GM19324 (cell line): ENCODE data around the gene PRKG2.
"Not testable (repeated sequence)": the region's sequence is repeated elsewhere in the genome, so short reads cannot be mapped to it uniquely, and the experiment has no call there.

Experiments
- ATAC-seq: cut with Tn5 transposase; IDR thresholded peaks from one replicate; pipeline ENCODE4 v1.9.1; 2021; ENCODE audit warnings: mild to moderate bottlenecking, moderate library complexity; ENCODE audit not compliant: unreplicated experiment, low FRiP score

Gene PRKG2, protein sequence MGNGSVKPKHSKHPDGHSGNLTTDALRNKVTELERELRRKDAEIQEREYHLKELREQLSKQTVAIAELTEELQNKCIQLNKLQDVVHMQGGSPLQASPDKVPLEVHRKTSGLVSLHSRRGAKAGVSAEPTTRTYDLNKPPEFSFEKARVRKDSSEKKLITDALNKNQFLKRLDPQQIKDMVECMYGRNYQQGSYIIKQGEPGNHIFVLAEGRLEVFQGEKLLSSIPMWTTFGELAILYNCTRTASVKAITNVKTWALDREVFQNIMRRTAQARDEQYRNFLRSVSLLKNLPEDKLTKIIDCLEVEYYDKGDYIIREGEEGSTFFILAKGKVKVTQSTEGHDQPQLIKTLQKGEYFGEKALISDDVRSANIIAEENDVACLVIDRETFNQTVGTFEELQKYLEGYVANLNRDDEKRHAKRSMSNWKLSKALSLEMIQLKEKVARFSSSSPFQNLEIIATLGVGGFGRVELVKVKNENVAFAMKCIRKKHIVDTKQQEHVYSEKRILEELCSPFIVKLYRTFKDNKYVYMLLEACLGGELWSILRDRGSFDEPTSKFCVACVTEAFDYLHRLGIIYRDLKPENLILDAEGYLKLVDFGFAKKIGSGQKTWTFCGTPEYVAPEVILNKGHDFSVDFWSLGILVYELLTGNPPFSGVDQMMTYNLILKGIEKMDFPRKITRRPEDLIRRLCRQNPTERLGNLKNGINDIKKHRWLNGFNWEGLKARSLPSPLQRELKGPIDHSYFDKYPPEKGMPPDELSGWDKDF

GRCh38 chr4:81214881-81215868 is at the start of gene PRKG2:
PRKG2 (minus strand) TSS chr4:81215222; CDS start chr4:81205047, 10,175 bp downstream.
- no peak for ATAC-seq

DNA sequence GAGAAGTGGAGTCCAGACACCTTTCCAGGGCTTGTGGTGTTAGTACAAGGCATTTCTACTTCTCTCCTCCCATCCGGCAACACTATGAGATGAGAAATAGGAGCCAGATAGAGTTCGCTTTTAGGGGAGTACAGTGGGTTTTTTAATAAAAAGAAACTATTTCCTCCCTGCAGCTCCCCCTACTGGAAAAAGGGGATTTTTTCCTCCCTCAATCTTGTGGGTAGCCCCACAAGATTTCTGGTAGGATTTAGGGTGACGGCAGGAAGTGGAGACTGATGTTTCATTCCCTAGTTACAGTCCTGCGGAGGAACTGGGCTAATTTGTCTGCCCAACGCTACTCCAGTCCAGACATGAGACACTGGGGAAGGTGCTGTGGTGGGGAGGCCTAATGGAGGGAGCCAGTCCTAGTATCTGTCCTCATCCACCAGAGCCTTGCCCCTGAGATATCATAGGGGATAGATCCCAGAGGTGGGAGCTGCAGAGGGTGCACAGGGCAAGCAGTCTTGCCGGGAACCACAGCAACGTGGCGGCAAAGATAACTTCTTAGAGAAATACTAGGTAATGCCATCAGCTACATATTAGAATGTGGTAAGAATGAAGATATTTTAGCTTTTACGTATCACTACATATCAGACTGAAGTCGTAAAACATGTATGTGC is 45.5 kb upstream of the PRKG2 start:
- ATAC-seq, result no peak

DNA sequence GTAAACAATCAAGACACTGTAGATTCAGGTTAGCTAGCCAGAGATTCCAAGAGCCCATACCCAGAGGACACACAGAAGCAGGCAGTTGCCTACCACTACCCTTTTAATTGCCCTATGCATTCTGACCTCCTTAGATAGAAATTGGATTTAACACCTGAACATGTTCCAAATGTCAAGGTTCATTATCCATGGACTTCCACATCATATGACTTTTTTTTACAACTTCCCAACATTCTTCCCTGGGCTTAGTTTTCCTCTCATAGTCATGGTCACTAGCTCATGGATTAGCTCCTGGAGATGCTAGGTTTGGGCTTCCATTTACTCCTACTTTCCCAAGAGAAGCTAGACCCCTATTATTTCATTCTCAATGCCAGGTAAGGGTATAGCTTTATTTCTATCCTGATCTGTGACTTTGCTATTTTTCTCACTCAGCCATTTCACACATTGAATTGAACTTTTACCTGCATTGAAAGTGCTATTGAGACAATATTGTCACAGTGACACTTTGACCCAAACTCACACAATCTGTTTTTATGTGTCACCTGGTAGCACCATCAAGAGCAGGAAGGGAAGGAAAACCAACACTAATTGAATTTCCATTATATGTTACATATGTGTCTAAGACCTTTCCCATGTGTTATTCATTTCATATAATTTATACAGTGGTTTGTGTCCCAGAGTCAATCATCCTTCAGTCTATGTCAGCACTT is 44.0 kb upstream of the PRKG2 start:
- ATAC-seq, result no peak

DNA sequence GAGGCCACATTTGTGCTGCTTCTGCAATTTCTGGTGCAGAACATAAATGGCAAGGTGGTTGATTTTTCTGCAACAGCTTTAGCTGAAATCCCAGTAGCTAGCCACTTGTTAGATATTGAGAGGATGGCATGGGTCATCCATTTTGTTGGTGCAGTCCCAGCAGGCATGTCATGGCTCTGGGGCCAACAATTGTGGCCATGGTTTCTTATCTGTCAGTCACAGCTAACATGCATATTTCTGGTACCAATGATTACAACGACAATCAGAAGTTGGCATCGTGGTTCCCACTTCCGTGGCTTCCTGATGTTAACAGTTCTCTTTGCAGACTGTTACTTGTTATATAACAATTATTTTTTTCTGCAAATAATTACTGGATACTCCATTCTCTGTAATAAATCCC is 42.8 kb upstream of the PRKG2 start:
- no peak for ATAC-seq

DNA sequence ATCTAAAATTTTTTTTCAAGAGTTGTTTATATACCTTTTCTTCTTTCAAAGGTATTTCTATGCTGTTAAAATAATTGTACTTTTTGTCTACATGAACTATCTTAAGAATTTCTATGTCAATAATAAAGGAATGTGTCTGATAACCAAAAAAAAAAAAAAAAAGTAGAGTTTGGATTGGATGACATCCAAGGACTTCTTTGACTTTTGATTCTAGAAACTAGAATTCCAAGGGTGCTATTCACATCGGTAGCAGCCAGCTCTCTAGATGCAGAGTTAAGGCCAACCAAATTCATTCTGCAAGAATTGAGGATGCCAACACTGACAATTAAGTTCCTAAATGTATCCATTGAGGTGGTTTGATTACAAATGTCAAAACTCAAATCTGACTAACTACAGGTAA is 42.0 kb upstream of the PRKG2 start:
- ATAC-seq, result no peak

DNA sequence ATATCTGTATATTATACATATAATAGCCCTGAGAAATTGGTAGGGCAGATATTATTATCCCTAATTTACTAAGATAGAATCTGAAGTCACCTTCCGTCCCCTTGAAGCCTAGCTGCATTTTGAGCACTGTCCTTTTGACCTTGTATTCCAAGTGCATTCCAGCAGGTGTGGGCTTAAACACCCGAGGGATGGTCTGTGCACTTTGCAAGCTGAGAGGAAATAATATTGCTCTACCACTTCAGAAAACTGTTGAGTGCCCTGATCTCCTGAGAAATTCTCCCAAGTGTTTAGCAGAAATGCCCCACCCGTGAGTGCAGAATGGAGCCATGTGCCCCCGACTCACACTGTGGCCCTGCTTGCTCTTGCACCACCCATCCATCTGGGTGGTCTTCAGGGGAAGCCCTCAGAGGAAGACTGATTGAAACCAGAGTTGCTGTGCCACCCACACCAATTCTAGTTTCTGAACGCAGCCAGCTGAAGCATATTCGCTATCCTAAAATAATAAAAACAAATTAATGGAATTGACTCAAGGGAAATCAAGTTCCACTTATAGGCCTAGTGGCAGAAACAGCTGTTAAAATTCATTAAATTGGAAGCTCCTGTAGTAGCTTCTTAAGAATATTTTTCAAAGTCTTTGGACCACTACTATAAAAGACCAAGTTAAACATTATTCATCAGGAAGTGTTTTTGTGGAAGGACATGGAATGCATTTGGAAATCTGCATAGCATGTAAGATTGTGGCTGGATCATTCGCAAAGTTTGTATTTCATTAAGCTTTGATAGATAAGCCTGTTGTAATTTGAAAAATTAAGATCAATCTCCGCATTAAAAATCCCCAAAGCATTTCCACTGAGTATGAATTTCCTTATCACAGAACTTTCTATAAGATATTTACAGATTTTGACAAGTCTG is 41.3 kb upstream of the PRKG2 start:
- no peak for ATAC-seq

DNA sequence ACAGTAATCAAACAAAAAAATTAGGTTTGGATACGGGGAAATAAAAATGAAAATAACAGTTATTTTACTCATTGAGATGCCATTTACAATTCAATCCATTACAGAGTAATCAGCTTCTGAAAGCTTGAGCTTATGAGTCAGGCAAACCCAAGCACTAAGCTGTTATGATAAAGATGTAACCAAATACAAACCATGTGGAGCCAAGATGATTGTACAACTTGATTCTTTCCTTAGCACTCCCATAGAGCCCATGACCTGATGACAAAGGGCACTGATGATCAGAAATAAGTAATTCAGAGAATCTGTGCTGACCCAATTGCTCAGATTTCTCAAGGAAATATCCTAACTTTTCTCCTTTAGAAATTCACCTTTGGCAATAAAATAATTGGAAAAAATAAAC is 40.5 kb upstream of the PRKG2 start:
- ATAC-seq, result no peak

DNA sequence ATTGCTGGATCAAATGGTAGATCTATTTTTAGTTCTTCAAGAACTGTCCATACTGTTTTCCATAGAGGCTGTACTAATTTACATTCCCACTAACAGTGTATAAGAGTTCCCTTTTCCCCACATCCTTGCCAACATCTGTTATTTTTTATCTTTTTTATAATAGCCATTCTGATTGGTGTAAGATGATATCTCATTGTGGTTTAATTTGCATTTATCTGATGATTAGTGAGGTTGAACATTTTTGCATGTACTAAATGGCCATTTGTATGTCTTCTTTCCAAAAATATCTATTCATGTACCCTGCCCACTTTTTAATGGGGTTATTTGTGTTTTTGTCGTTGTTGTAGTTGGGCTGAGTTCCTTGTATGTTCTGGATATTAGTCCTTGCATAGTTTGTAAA is 35.4 kb upstream of the PRKG2 start:
- no peak for ATAC-seq

- ATAC-seq, result no peak
These were observed 30.4 kb upstream of the PRKG2 start for GRCh38 chr4:81245218-81246009.

DNA sequence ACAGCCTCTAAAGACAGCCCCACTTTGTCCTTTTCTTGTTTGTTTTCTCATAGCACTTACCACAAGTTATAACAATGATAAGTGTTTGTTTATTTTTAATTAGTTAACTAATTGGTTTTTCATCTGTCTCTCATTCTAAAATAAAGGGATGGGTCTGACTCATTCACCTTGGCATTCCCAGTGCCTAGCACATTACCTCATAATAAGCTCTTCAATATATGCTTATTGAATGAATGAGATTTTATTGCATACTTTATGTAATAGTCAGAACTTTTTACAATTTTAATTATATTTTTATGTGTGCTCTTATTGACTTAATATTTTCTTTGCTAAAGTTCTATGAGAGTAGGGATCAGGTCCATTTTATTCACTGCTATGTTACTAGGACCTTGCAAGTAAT is 22.8 kb upstream of the PRKG2 start:
- ATAC-seq, result no peak

- ATAC-seq, result no peak
These were observed 21.1 kb upstream of the PRKG2 start for GRCh38 chr4:81235982-81236749.

GRCh38 chr4:81227968-81228367 is 12.9 kb upstream of the PRKG2 start:
- no peak for ATAC-seq

DNA sequence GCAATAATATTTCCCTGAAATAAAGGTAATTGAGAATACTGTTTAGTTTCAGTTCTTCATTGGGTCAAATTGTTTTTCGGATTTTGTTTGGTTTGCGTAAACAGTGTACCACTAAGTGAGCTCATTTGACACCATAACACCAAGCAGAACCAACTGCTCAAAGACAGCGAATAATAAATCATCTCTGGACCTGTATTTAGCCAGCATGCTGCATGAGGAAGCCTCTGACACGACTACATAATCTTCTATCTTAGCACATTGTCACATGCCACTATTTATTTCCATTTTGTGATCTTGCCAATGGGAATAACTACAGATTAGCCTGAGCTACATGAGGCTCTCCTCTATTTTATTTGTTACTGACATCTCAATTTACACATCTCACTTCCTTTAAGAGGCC is 12.1 kb upstream of the PRKG2 start:
- no peak for ATAC-seq

- no peak for ATAC-seq
These were observed 10.2 kb upstream of the PRKG2 start for GRCh38 chr4:81225252-81225651.

GRCh38 chr4:81222082-81222472 is 7.1 kb upstream of the PRKG2 start:
- not testable (repeated sequence) for ATAC-seq

DNA sequence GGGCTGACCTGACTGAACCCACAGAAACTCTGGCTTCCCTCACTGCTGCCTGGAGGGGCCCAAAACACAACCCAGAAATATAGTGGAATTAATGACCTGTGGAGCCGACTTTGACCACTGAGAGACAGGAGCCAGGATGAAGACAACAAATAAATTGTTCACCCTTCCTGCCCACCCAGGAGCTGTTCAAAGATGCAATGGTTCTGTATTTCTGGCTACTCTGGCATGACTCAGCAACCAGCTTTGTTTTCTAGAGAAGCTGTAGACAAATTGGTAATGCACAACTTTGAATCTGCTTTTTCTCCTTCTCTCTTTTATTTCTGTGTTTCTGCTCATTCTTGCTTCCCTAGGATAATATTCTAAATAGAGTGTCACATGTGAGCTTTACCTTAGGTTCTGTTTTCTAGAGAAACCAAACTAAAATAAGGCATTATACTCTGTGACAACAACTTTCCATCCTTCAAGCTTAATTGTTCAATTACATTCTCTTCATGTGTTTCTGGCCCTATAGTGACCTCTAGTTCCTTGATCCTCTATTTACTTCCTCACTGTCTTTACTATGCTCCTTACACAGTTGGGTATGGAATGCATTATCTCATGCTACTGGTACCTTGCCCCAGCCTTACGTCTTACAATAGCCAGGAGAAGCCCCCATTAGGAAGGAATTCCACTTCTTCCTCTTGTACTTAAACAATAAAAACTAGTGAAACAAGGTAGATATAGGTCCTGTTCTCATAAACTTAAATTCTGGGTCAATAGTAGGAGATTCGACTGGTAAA is 6.5 kb upstream of the PRKG2 start:
- no peak for ATAC-seq
